T-helper 1 cell treated with Interleukin-12 subunit alpha and Interleukin-12 subunit beta and Interleukin-4 antibody, amounts not matched to agents 30 ng/mL and 1 ng/mL, for 36 hours (primary cell): ENCODE measurements around the gene ATF3. TPM values are rescaled to one million over a fixed set of nuclear protein-coding genes. Genes with fewer than 3 reads are reported as not detected.

Experiments
- intact Hi-C: fragments of 100-400 bp; cut with micrococcal nuclease; formaldehyde crosslinking; loops from one replicate; pipeline ENCODE4 v1.15.1; 2024
- total RNA-seq: library from RNA; stranded (reverse); gene quantifications from 2 replicates; pipeline ENCODE4 v1.2.3, GENCODE V29; 2022

ATF3 gene
- 13.8 and 17.8 TPM in 2 replicates for total RNA-seq

GRCh38 chr1:212608392-212608958, at the start of gene ATF3:
ATF3 (plus strand) TSS chr1:212608761; CDS start chr1:212615022, 6,261 bp downstream.
- intact Hi-C loops: loop anchor here (1.0 to 5.0 kb wide), 12 partner anchors 12 to 1029 kb away; partner anchors contain the start of genes ANGEL2, FLVCR1, NEK2 and NSL1

- intact Hi-C loops: loop anchor here (1.0 to 5.0 kb wide), 12 partner anchors 7 to 1178 kb away; partner anchors contain the start of genes ANGEL2, ATF3, BATF3 and DTL
These were observed 48.6 kb upstream of the ATF3 start for GRCh38 chr1:212559929-212560328.

- intact Hi-C loops: no loop called here
These were observed 47.6 kb upstream of the ATF3 start for GRCh38 chr1:212560933-212561460.

- intact Hi-C loops: no loop called here
These were observed 47.0 kb upstream of the ATF3 start for GRCh38 chr1:212561501-212561931.

GRCh38 chr1:212562771-212563170, 45.8 kb upstream of the ATF3 start:
- intact Hi-C loops: no loop called here

- intact Hi-C loops: loop anchor here (5.0 kb wide), 1 partner anchor 227 kb away; the partner anchor contains the start of genes NSL1 and TATDN3
These were observed 43.5 kb upstream of the ATF3 start for GRCh38 chr1:212565079-212565478.

- intact Hi-C loops: loop anchor here (2.0 to 5.0 kb wide), 3 partner anchors 135 to 891 kb away; partner anchors contain the start of genes NEK2, NSL1 and TATDN3
These were observed 42.8 kb upstream of the ATF3 start for GRCh38 chr1:212565571-212566305.

GRCh38 chr1:212566522-212567479, 41.8 kb upstream of the ATF3 start:
- intact Hi-C loops: loop anchor here (1.0 to 5.0 kb wide), 8 partner anchors 8 to 892 kb away; partner anchors contain the start of genes ATF3, NEK2, NSL1 and TATDN3

GRCh38 chr1:212567638-212568037, 40.9 kb upstream of the ATF3 start:
- intact Hi-C loops: loop anchor here (1.0 to 5.0 kb wide), 8 partner anchors 8 to 893 kb away; partner anchors contain the start of genes ATF3, NEK2, NSL1 and TATDN3

GRCh38 chr1:212568978-212569537, 39.5 kb upstream of the ATF3 start:
- intact Hi-C loops: loop anchor here (5.0 kb wide), 1 partner anchor 223 kb away; the partner anchor contains the start of genes NSL1 and TATDN3

GRCh38 chr1:212574732-212575131, 33.8 kb upstream of the ATF3 start:
- intact Hi-C loops: no loop called here

- intact Hi-C loops: no loop called here
These were observed 33.2 kb upstream of the ATF3 start for GRCh38 chr1:212575333-212575732.

GRCh38 chr1:212578041-212578440, 30.5 kb upstream of the ATF3 start:
- intact Hi-C loops: no loop called here

GRCh38 chr1:212581034-212581433, 27.5 kb upstream of the ATF3 start:
- intact Hi-C loops: no loop called here

GRCh38 chr1:212582291-212582690, 26.3 kb upstream of the ATF3 start:
- intact Hi-C loops: no loop called here

GRCh38 chr1:212582808-212583615, 25.5 kb upstream of the ATF3 start:
- intact Hi-C loops: no loop called here

- intact Hi-C loops: no loop called here
These were observed 24.9 kb upstream of the ATF3 start for GRCh38 chr1:212583643-212584042.

GRCh38 chr1:212584092-212584886, 24.3 kb upstream of the ATF3 start:
- intact Hi-C loops: no loop called here

- intact Hi-C loops: no loop called here
These were observed 23.4 kb upstream of the ATF3 start for GRCh38 chr1:212585210-212585609.
